22Rv1 (cell line): ENCODE measurements around the gene SPATA12.

Experiments
- ZFX ChIP-seq: fragments of 450-650 bp; IDR thresholded peaks from 2 replicates; pipeline ENCODE4 v1.6.1; 2017; ENCODE audit warnings: antibody characterized with exemption, borderline replicate concordance
- TF ChIP-seq, protein P1 (sequence below): fragments of 450-650 bp; IDR thresholded peaks from 2 replicates; pipeline ENCODE4 v1.5.1; 2017; ENCODE audit warnings: mild to moderate bottlenecking

DNA sequence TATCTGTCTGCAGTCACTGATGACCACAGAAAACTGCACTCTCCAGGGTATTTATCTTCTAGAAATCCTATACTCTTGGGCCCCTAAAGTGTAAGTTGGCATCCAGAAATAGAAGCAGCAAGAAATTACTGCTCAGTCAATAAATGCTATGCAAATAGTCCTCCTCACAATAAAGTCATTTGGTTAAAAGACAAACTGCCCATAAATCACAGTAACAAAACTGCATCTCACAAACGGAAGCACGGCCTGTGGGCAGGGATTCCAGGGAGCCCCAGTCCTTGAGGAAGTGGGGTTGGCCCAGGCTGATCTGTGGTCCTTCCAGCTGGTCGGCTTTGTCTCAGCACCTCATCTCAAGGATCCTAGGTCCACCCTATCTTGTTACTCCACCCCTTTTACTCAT lies 29.7 kb upstream of the SPATA12 start:
- TF ChIP-seq, protein P1, sequence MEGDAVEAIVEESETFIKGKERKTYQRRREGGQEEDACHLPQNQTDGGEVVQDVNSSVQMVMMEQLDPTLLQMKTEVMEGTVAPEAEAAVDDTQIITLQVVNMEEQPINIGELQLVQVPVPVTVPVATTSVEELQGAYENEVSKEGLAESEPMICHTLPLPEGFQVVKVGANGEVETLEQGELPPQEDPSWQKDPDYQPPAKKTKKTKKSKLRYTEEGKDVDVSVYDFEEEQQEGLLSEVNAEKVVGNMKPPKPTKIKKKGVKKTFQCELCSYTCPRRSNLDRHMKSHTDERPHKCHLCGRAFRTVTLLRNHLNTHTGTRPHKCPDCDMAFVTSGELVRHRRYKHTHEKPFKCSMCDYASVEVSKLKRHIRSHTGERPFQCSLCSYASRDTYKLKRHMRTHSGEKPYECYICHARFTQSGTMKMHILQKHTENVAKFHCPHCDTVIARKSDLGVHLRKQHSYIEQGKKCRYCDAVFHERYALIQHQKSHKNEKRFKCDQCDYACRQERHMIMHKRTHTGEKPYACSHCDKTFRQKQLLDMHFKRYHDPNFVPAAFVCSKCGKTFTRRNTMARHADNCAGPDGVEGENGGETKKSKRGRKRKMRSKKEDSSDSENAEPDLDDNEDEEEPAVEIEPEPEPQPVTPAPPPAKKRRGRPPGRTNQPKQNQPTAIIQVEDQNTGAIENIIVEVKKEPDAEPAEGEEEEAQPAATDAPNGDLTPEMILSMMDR, result no peak
- TF ChIP-seq ZFX, result no peak
